SK-MEL-5 (cell line): ENCODE data around the gene HOTAIR. TPM values are rescaled to one million over a fixed set of nuclear protein-coding genes. Genes with fewer than 3 reads are reported as not detected.
A peak's percentile ranks its signal among the peaks of the same experiment; 100 is the strongest.

Source experiments
- DNase-seq: peaks from one replicate; pipeline ENCODE4 v3.0.0-alpha.2; 2016; ENCODE audit warnings: low read depth, low spot score
- in situ Hi-C: cut with HindIII; loops from 2 replicates; pipeline ENCODE4 v1.10.0; 2016; ENCODE audit warnings: low sequenced_read_pairs, high pct_unique_total_duplicates, low pct_unique_long_range_greater_than_20kb
- total RNA-seq: library from RNA; depleted of rRNA; stranded (reverse); fragments of >200 nt; shearing (Covaris generic); gene quantifications from 2 replicates; pipeline ENCODE4 v1.2.3, GENCODE V29; 2014

HOTAIR gene
- total RNA-seq, 1 experiment from 2014 or later: not detected

DNA sequence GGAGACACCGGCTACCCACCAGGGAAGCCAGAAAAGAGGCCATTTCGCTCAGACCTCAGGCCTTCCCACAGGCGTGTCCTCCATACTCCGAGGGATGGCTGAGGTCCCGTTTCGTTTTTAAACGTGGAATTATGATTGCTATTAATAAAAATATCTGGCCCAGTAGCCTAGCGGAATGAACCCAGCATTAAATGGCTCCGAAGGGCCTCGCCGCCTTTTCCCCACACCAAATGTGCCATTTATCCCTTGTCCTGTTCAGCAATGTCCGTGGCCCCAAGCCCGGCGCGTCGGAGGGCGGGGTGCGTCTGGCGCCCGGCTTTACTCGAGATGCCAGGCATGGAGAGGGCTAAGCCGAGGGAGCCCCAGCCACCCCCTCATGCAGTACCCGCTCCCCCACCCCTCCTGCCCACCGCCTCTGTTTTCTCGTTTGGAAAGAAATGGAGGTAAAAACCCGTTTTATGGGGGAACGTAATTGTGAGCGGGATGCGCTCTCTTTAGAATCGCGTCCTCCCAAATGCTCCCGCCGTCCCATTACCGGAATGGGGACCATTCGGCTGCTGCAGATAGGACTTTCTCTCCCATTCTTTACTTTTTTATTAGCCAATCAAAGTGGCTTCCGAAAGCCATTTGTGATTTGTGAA lies 39.7 kb upstream of the HOTAIR start:
- DNase-seq: no peak
- in situ Hi-C loops: no loop called here

DNA sequence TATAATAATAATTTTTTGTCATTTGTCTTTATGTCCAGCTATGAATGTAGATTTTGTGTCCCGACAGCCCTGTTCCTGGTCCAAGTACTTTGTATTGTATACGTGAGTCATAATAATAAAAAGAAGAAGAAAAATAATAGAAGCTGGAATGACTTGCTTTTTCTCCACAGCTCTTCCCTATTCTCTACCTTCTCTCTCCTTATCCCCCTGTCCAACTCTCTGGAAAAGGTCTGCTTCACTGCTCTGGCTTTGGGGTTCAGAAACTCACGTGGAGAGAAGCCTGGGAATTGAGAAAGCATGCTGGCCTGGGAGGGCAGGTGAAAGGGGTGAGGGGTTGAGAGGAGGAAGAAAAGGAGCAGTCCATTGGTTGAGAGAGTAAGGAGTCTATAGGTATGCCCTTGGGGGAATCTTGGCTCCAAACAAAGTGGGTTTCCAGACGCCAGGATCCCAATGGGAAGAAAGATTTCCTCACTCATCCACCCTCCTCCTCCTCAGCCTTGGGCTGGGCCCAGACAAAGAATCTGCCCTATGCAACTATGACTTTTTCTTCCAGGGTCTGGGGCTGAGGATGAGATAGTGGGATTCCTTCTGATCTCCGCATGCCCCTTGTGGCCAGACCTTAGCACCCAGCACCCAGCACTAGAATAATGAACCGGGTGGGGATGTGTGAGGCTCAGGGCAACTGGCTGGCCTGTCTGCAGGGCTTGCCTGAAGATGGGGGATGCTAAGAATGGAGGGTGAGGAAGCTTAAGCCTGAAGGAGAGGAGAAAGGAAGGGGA lies 38.1 kb upstream of the HOTAIR start:
- in situ Hi-C loops: no loop called here
- DNase-seq: no peak

DNA sequence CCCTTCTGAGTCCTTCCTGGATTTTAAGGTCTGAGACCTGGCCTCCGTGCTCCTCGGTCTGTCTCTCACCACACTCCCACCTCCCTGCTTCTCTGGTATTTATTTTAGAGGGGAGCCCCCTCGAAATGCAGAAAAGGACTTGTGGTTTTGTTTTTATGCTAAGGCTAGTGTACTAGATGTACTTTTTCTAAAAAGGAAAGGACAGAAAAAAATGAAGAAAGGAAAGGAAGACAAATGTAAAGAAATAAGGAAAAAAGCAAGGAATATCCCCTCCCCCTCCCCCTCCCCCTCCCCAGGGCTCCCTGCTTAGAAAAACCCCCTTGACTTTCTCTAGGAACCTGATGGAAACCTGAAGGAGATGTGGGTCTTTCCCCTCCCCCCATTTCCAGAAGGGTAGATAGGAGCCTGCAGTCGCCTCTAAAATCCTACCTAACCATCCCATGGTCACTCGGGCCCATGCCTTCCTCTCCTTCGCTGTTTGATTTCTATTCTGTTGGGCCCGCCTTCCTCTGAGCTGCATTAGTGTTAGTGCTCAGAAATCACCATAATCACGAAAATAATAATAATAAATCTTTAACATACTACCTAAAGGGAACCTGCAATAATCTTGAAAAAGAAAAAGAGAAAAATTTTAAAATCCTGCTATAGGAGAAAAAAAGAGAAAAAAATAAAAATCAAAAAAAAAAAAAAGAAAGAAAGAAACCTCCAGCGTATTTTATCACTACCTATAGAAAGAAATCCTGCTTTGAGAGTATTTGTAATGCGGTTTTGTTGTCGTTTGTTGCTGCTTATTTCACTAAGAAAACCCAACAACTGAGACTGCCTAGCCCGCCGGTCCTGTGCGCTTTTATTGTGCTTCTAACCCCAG lies 37.1 kb upstream of the HOTAIR start:
- in situ Hi-C loops: no loop called here
- DNase-seq: no peak

DNA sequence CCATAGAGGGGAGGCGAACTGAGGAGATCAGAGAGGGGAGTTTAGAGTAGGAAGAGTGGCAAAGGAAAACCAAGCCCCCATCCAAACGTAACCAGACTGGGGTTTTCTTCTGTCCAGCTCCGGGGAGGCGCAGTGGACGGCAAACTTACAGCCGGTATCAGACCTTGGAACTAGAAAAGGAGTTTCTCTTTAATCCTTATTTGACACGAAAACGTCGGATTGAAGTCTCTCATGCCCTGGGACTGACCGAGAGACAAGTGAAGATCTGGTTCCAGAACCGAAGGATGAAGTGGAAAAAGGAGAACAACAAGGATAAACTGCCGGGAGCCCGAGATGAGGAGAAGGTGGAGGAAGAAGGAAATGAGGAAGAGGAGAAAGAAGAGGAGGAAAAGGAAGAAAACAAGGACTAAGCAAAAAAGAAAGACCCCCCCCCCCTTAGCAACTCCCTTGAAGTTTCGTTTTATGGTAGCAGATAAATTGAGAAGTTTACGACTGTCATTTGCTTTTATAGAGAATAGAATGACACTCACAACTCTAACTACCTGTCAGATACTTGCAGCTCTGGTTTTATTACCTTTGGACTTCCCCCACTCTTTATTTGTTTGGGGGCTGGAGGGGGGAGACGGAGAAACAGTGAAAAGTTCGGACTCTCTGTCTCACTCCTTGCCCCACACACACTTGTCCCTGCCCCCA lies 36.4 kb upstream of the HOTAIR start:
- in situ Hi-C loops: no loop called here

DNA sequence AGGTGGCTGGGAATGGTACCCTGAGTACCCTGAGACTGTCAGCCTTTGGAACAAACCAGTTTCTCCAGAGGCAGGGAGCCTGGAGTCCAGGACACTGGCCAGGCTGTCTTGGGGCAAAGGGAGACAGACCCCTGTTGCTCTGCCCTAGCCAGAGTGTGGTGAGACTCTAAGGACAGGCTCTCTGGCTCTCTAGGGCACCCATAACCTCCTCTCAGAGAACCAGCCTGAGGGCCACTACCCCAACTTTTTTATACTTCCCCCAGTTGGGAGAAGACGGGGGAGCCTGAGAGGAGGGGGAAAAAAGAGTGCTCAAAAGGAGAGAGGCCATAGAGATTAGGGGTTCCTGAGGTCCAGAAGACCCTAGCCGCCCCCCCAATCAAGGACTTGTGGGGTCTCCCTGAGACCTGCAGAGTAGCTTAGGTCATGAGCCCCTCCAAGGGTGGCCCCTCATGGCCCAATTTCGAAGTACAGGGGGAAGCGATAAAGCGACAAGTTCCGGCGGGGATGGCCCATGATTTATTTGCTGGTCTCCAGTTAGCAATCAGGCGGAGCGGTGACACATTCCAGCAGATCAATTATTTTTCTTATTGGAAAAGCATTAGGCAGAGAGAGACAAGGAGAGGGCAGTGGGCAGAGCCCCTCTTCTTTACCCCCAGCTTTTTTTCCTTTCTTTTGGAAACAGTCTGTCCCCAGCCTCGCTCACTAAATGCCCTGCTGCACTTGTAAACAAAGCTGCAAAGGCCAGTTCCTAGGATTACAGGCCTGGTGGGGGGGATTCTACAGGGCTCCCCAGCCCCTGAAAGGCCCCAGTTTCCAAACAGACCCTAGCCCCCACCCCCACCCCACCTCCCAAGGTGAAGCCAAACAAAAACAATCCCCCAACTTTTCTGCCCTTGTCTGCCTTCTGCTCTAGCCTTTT lies 35.6 kb upstream of the HOTAIR start:
- DNase-seq: no peak
- in situ Hi-C loops: no loop called here

More for the DNA sequence above, 36.4 kb upstream of the HOTAIR start:
- DNase-seq: no peak

DNA sequence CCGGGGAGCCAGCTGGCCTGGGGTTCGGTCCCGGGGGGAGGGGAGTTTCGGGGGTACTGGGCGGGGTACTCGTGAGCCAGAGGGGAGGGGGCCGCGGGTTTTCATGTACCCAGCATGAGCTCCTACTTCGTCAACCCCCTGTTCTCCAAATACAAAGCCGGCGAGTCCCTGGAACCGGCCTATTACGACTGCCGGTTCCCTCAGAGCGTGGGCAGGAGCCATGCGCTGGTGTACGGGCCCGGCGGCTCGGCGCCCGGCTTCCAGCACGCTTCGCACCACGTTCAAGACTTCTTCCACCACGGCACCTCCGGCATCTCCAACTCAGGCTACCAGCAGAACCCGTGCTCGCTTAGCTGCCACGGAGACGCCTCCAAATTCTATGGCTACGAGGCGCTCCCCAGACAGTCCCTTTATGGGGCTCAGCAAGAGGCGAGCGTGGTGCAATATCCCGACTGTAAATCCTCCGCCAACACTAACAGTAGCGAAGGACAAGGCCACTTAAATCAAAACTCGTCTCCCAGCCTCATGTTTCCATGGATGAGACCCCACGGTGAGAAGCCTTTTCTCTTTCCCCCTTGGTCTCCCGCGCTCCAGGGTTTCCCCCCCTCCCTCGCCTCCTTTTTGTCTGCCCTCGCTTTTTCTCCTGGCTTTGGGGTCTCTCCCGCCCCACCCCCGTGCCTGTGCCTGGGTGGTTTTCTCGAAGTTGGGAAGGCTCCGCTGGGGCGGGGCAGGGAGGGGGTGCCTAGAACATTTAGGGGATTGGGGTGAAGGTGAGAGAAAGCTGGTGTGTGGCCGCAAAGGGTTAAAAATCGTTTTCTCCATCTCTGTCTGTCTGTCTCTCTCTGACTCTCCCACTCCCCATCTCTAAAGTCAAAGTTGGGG lies 34.7 kb upstream of the HOTAIR start:
- in situ Hi-C loops: no loop called here
- DNase-seq: no peak

DNA sequence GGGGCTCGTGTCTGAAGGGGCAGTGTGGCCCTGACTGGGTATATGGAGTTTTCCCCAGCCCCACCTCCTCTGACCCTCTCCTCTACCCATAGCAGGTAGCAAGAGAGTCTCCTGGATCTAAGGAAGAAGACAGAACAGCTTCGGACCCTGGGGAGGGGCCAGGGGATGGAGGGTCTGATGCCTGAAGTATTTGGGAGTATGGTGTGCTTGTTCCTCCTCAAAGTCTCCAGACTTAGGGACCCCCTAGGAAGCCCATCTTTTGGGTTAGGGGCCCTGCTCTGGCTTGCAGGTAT lies 33.5 kb upstream of the HOTAIR start:
- in situ Hi-C loops: no loop called here

DNA sequence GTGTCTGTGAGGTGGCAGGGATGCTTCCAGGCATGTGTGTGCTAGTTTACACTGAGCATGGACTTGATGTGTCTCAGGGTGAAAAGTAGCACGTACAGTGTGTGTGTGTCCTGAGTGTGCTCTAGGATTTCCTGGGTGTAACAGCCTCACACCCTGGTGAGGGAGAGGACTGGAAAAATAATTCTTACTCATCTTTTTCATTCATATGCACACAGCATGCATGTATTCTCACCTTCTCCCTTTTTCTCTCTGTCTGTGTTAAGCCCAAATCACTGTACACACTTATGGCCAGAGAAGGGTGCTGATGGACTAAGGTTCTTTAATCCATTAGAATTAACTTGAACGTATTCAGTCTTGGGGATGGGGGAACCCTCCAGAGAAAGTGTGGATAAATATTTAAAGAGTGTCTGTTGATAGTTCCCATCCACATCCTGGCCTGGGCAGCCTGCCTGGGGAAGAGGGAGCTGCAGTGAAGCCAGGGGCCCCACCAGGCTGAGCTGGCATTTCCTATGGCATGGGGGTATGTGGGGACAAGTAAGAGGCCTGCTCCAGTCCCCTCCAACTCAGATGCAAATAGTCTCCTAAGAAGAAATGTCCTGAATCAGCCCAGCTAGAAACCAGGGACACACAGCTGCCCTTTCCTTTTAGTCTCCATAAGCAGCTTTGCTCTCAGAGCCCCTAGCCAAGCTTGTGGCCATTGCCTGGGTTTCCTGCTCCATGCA lies 32.9 kb upstream of the HOTAIR start:
- in situ Hi-C loops: no loop called here
- DNase-seq: no peak

More for the DNA sequence above, 33.5 kb upstream of the HOTAIR start:
- no peak for DNase-seq

DNA sequence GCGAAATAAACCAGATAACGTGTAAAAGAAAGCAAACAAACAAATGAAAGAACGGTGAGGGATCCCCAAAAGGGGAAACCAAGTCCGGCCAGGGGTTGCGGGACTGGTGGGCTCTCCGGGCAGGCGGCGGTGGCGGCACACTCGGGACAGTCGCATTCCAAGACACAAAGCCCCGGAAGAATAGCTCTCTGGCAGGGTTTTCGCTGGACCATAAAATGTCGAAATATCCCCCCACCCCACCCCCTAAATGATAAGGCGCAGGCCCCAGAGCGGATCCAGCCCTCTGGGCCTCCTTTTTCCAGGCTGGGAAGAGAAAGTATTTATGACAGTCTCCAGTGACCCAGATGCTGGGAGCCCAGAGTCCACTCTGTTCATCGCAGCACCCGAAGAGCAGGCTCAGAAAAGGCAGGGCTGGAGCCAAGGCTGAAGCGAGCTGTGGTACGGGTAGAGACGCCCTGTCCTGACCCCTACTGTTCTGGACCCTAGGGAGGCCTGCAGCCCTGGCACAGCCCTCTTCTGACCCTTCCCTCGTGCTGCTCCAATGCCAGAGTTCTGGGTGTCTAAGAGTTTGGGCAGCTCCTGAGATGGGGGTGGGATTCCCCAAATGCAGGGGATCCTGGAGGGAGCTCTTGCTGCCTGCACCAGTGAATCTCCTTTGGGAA lies 31.9 kb upstream of the HOTAIR start:
- in situ Hi-C loops: no loop called here
- DNase-seq: no peak

DNA sequence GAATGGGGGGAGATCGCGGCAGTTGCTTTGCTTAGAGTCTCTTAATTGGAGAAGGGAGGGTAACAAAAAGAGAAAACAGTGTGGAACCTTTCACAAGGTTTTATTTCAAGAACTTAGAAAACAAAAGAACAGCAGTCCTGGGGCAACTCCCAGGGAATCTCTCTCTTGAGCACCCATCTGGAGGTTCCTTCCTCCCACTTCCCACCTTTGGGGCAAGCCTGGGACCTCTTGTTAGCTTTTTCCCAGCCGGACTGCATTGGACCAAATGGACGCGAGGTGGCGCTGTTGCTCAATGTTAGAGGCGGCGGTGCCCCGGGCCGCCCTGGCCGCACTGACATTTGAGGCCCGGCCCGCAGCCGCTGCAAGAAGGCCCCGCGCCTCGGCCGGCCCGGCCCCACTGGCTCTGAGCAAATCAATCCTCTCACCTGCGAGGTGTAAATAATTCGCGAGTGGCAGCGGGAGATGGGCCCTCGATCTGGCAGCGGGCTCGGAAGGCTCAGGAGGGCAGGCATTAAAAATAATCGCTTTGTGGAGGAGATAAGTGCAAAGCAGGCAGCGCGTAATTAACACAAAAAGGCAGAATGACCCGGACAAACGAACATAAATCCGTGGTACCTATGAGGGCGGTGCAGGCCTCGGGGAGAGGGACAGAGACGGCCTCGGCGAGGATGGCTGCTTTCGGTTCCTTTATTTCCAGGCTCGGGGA lies 31.3 kb upstream of the HOTAIR start:
- peak; percentile 91 for DNase-seq
- in situ Hi-C loops: no loop called here

DNA sequence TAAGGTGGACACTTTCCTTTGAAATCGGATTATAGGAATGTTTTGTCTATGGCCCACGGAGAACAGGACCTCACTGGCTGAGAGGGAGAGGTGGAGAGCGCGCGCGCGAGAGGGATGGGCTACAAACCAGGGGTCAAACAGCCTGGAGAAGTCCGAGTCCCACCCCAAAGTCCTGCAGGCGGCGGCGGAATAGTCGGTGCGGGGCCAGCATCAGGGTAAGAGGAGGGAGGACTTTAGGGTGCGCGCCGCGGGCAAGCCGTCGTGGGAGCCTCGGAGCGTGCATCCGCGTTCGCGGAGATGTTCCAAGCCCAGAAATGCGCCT lies 30.7 kb upstream of the HOTAIR start:
- in situ Hi-C loops: no loop called here
- DNase-seq: no peak

DNA sequence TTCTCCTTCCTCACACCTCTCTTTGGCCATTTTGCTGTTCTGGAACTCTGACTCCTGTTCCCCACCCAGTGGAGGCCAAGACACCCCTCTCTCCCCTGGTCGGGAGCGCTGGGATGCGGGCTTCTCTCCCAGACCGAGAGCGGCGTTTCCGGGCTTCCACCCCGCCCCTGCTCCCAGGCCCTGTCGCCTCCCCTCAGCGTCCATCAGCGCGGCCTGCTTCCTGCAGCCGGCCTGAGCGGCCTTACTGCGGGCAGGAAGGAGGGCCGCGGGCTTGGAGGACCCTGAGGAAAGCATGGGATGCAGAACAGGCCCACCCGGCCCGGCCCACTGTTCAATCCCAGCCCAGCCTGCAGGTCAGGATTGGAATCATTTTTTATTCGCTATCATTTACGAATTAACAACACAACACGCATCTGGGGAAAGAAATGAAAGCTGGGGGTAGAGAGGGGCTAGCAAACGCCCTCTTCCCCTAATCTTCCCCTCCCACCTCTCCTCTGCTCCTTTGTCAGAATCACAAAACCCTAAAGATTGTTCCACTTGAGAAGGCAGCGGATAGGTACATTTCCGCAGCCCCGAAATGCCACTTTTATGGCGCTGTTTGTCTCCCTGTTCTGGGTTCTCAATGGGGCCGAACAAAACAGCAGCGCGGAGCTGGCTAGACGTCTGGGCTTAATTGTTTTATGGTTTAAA lies 30.2 kb upstream of the HOTAIR start:
- peak; percentile 70 for DNase-seq
- in situ Hi-C loops: no loop called here

DNA sequence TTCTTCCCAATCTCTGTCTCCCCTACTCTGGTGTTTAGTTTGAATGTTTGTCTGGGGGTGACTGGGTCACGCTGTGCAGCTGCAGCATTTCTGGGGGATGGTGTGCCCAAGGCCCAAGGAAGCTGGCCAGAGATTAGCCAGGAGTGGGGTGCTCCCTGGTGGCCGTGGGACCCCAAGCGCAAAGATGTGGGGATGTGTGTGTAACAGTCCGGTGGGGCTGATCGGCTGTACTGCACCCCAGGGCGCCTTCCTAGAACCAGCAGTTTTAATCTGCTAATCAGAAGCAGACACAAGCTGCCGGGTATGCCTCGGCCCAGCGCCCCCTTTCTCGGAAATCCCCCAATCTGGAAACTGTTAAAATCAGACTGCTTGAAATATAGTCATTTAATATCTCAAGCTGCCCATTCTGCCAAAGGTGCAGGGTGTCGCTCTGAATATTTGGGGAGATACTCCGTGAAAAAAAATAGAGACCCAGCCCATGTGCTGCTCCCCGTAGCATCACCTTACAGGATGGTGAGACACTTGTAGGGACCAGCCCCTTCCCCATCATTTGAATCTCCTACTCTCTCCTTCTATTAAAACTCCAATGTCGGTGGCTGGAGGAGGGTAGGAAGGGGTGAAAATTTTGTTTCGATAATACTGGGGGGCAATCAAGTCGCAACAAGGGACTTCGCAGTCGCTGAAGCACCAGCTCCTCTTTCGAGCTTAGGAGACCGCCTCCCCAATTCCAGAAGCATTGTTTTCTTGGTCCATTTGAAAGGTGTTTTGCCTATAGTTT lies 29.5 kb upstream of the HOTAIR start:
- in situ Hi-C loops: no loop called here
- no peak for DNase-seq

DNA sequence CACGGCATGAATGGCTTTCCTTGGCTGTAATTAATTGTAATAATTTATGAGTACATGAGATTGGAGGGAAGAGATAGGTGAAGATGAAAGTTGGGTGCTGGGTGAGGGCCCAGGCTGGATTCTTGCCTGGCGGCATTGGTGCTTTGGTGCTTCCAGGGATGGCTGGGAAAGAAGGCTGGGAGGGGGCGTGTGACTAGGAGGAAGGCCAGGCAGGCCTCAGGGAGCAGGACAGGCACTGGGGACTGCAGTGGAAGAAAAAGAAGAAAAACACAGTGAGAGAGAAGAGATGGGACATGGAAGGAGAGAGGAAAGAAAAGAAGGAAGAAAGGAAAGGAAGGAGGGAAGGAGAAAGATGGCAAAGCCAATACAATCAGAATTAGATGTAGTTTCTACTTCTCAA lies 28.9 kb upstream of the HOTAIR start:
- no peak for DNase-seq
- in situ Hi-C loops: no loop called here
